HG03571 (cell line): ENCODE data around the gene ME3.

Experiments
- ATAC-seq: cut with Tn5 transposase; IDR thresholded peaks from one replicate; pipeline ENCODE4 v1.9.1; 2021; ENCODE audit not compliant: unreplicated experiment

The ME3 gene

DNA sequence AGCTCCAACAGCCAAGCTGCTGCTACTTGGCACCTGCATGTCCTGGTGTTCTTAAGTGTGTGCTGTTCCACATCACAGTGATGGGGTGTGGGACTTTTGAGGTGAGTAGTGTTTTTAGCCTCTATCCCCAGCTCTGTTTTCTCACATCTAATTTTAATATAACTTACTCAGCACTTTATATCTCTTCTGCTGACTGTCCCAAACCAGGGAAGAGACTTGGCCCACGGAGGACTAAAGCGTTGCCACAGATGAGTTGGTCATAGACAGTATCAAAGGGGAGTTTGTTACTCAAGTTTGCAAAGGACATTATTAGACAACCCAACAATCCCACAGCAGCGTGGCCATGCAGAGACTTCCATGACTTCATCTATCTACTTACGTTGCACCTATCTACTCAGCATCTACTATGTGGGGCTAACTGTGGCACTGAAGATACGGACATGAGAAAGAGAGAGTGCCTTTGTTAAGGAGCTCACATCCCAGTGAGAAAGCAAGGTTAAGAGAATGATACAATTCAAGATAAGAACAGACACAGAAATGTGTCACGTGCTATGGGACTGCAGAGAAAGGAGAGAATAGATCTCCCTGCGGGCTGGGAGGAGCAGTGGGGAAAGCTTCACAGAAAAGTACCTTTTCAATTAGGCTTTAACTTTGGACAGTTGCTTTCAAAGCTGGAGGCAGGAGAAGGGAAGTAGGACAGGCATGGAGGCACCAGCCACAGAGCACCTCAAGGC lies 82.4 kb downstream of the ME3 start:
- ATAC-seq = no peak

DNA sequence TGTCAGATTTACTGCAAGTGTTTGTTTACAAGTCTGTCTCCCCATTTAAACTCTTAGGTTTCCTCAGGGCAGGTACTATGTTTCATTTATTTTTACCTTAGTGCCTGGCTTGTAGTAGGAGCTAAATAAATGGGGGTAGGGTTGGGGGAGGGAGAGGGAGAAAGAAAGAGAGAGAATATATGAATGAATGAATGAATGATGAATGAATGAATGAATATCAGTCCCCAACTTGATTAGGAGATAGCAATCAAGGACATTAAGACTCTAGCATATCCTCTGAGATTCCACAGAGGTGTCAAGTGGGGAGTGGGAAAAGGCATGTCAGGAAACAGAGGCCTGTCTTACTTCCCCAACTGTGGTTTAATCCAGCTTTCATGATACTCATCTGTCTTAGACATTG lies 83.2 kb downstream of the ME3 start:
- no peak for ATAC-seq

DNA sequence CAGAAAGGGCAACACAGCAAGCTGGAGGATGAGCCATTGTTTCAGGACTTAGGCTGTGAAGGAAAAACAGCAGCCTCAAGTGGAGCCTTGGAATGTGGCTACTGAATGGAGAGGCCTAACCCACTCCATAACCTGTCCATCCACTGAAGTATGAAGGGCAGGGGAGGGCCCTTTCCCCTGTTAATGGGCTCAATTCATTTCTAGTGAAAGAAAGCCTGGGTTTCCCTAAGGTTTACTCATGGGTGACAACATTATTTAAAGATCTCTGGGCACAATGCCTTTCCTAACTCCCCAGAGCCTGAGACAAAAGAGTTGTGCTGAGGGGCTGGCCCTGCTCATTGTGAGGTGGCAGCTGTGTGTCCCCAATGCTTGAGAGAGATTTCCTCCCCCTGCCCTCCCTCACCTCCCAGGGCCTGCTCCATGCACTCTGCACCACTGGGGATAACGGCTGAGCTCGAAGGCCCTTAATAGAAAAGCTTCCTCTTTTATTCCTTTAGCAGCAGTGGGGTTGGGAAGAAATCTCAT lies 83.8 kb downstream of the ME3 start:
- ATAC-seq = no peak

DNA sequence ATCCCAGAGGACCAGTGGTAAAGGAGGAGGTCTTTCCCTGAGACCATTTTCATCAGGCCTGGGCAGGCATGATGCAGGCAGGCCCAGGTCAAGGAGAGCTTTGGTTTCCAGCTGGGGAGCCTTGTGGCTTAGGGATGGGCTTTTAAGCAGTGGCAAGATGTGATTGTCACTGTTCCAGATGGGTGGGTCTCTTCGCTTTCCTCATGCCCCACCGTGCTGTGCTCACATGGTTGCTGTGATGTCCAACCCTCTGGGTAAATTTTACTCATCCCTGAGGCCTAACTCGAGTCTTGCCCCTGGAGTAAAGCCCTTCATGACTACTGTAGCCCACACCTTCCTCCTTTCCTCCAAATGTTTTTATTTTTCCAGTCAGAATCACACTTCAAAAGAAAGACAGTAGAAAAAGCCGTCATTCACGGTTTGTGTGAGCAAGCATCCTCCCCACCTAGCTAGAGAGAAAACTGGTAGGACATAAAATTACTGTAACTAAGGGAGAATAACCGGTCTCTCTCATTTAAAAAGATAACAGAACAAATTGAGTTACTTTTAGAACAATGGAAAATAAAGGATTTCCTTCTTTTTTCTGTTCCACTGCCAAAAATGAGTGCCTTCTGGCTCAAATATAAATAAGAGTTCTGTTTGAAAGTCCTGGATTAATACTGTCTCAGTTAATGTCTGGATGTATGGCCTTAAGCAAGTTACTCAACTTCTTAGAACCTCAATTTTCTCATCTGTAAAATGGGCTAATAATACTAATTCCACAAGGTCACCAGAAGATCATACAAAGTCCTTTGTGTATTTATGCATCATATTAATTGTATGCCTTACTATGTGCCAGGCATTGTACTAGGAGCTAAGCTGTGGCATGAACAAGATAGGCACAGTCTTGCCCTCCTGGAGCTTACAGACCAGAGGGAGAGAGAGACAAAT lies 84.9 kb downstream of the ME3 start:
- no peak for ATAC-seq

DNA sequence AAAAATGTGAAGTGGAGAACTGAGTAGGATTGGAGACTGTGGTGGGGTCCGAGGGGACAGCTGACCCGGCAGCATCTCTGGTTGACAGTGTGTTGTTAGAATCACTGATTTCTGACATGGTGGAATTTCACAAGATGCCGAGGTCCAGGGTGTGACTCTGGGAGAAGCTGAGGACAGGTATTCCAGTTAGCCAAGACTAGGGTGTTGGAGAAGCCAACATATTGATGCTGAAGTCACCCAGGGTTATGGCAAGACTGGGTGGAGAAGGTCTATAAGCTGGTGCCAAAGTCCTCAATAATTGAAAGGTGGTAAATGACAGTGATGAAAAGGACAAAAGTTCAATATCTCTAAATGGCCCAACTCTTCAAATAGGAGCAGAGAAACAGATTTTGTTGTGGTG lies 86.1 kb downstream of the ME3 start:
- ATAC-seq = no peak

DNA sequence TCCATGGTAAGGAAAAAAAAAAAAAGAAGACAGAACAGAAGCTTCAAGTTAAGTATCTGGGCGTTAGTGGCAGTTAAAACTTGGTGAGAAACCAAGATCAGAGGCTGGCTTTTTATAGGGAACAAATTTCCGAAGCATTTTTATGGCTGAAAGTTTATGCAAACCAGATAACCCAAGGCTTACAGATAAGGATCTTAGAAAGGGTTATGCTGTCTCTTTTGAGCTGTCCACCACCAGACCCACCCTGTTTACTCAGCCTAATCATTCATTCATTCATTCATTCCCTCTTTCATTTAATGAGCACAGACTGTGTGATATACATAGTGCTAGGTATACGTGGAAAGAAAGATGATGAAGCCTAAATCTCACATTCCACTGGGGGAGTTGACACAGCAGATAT lies 89.5 kb downstream of the ME3 start:
- ATAC-seq = no peak

DNA sequence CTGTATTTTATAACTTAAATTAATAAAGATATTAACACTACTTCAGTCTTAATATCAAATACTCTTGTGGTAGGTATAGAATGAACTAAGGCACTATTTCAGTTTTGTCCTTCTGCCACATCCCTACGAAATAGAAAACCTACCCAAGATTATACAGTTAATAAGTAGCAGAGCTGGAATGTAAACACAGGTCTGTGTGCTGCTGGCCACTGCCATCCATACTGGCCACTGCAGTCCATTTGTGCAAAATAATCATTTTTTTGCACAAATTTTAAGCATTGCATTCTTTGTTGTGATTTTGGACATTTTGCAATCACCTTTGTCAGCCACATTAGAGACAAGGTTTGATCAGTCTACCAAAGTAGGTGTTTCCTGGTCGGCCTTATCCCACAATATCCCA lies 91.9 kb downstream of the ME3 start:
- no peak for ATAC-seq

DNA sequence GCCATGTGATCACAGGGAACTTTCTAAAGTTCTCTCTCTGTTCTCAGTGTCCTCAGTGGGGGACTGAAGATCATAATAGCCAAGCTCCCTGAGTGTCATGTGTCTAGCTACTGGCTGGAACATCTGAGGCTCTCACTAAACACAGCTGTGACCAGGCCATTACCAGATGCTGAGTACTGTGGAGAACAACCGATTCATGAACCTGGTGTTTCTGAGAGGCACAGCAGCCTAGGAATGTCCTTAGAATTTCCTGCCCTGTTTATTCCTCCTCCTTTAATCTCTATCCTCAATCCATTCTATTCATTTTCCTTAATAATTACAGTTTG lies 93.0 kb downstream of the ME3 start:
- ATAC-seq = no peak

DNA sequence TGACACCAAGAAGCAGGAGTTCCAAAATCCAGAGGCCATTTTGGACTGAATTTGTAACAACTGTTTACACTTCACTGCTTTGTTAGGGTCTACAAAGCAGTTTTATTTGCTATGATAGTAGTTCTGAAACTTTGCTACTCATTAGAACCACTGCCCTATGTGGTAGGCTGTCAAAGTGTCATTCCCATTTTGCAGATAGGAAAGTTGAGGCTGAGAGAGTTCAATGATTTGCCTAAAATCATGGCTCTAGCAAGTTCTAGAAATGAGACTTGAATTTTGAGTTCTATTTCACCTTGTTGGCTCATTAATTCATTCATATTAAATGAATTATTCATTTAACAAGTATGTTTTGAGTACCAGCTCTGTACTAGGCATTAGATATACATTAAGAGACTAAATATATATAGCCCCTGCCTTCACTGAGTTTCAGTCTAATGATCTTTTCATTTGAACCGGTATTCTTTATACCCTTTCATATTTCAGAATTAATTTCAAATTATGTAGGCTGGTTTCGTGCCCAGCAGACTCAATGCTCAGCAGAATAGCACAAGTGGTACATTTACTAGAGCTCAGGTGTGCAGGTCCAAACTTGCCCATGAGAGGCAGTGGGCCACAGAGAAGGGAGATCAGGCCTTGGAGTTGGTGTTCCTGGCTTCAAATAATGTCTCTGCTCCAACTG lies 93.5 kb downstream of the ME3 start:
- no peak for ATAC-seq

DNA sequence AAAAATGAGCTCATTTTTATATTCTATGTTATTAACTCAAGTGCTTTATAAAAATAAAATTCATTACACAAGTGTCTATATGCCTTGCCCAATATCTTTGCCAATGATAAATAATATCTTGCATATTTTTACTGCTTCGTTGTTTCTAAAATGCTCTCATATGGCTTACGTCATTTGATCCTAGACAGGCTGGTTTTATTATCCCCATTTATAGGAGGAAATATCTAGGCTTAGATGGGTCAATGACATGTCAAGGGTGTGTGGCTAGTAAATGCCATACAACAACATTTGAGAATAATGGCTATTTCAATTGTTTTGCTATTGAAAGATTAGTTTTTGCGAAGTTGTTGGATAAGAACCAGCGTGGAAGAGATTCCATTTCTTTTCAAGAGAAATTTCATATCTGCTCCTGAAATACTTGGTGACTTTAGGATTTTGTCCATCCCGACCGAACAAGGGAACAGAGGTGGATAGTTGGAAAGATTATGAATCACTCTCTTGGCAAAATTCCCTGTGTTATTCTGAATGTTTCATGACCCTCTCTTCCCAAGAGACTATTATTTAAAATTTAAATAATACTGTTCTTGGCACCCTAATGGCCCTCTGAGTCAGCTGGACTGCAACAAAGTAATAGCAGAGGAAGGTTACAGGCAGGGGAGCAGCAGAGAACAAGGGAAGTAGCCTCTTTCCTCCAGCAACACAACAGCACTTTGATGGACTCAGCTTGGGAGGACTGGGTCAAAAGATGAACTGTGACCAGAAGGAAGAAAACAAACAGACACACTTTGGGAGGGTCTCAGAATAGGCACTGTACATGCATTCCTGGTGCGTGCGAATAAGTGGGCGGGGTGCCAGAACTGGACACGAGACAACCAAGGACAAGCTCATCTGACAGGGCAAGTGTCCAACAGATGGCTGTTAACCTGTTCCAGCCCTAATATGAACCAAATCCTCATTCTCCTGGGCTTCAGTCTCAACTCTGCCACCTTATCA lies 94.5 kb downstream of the ME3 start:
- no peak for ATAC-seq

DNA sequence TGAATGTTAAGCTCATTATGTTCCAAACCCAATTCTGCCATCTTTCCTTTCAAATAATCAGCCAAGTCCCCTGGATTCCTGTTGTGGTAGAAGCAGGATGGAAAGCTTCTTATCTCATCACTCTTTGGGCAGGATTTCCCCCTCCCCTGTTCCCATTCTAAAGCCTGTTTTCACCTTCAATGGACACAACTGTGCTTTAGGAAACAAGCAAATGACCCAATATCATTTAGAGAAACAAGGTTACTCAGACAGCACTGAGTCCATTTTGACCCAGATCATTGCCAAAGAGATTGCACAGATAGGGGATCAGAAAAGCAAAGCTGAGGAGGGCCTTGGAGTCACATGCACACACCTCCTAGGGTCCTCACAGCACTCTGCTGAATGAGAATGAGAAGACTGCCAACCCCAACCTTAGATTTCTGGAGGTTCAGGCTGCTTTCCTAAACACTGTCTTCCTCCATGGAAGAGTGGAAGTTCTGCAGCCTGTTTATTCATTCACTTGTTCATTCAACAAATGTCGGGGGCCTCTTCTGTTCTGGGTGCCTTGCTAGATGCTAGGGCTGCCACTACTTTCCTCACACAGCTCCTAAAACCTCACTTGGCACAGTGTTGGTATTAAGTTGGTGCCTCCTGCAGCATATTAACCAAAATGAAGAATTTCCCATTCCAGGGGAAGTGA lies 95.3 kb downstream of the ME3 start:
- ATAC-seq = no peak

DNA sequence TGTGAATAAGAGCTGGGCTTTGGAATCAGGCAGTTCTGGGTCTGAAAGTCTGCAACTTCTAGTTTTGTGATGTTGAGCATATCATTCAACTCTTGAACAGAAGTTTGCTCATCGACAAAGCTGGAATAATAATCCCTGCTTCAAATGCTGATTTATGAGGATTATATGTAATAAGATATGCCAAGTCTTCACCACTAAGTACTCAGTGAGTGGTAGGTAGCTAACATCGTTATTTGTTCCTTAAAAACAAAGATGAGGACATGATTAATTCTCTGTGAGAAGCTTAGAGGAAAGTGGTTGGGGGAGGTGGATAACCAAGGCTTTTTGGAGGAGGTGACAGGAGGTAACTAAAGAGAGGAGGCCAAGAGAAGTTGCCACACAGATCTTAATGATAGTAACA lies 96.5 kb downstream of the ME3 start:
- no peak for ATAC-seq

DNA sequence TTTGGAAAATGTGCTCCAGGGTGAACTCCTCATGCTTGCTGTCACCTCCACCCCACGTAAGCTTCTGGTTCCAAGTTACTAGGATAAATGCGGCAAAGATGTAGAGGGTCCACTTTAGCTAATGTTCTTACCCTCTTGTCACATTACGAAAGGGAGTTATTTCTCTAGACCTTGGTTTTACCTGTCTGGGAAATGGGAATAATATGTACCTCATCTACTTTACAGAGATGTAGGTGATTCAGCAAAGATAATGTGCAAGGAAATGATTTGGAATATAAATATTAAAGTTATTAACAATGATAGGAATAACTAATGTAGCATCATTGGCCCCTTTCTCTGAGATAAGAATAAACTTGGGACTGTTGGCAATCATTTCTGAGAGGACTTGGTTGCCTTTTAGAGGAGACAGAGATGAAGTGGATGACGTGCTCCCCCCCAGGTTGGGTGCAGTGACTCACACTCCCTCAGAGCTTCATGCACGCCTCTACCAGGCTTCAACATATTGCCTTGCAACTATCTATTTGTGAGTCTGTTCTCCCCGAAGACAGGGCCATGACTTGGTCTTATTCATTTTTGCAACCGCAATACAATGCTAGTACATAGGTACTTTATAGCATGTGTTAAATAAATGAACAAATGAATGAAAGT lies 97.1 kb downstream of the ME3 start:
- ATAC-seq = no peak

DNA sequence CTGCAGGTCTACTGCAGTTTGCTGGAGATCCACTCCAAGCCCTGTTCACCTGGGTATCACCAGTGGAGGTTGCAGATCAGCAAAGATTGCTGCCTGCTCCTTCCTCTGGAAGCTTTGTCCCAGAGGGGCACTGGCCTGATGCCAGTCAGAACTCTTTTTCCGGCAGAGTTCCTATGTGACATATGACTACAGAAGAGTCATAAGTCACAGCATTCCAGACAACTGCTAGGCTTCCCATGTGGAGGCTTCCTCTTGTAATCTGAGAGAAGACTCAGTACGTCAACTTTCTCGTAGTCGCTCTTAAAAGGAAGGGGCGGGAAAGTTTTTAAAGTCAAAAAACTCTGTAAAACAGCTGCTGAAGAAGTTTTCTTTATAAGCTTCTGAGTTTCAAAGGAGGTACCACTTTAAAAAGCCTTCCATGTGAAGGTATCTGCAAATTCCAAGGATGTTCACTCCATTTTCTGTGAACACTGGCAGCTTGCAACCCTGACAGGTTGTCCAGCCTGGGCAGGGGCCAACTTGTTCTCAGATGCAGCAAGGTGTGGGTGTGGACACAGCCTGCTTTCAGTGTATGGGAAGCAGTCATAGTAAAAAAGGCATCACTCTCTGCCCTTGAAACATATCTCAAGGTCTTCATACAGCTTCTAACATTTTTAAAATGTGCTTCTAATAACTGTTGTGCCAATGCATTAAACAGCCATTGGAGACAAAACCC lies 97.8 kb downstream of the ME3 start:
- no peak for ATAC-seq

DNA sequence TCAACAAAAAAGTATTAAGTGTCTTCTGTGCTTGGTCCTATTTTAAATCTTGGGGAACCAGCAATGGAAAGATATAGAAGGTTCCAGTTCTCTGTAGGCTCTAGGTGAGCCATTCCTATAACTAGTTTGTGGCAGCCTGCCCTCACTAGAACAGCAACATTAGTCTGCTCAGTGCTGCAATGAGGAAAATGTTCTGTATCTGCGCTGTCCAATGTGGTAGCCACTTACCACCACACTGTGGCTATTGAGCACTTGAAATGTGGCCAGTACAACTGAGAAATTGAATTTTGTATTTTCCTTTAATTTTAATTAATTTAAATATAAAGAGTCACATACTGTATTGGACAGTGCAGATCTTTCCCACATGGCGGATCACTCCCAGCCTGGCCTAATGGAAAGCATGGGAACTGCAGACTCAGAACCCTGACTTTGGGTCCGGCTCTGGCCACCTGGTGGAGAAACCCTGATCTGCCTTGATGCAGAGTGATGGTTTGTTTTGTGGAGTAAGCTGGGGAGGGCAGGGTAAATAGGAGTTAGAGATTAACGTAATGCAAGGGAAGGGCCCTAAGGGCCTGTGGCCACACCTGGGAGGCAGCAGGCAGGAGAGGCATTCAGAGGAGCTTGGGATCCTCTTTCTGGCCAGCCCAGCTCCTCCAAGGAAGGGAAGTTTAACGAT lies 101.0 kb downstream of the ME3 start:
- no peak for ATAC-seq

DNA sequence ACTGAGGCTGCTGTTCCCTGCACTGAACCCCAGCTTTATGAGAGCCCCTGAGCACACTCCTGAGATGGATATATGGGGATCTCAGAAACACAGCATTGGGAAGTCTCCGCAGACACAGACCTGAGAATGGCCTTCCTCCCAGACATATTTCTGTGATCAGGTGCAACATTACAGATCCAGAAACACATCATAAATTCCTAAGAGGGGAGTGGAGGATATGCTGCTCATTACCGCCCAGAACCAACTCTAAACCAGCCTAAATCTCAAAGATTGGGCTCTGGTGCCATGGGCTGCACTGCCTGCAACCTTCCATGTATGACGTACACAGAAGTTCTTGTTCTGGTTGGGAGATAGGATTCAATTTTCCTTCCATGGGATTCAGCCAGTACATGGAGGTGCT lies 102.0 kb downstream of the ME3 start:
- no peak for ATAC-seq

DNA sequence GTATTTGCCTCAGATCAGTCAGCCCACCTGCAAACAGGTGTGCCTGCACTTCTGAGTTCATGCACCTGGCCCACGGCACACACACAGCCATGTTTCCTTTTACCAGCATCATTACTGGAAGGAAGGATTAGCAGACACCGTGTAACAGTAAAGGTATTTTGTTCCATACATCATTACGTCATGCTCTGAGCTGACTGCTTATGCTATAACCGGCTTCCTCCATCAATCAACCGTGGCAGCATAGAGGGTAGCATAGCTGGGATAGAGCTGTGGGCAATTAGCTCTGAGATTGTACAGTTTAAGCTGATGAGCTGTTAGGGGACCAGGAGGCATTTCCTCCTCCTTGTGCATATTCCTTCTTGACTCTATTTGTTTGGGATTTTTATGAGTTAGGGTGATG lies 102.4 kb downstream of the ME3 start:
- no peak for ATAC-seq

DNA sequence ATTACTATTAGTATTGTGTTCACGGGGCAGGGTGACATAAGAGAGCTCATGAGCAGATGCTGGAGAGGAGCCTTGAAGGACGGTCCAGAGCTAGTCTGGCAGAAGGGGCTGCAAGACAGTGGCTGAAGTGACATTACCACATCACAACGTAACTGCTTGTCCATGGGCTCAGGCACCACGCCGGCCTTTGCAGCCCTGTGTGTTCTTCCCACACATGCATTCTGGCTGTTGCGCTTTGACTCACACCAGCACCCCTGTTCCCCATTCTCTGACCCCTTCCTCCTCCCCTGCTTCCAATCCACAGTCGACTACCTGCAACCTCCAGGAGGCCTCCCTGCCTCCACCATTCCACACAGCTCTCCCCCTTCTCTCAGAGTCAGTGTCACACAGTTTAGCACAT lies 103.3 kb downstream of the ME3 start:
- no peak for ATAC-seq
